Thyroid gland (tissue), 4 donors: ENCODE data around the gene MAGI3. TPM values are rescaled to one million over a fixed set of nuclear protein-coding genes. Genes with fewer than 3 reads are reported as not detected.

Experiments
- DNase-seq, 2 donors: peaks; one replicate each; pipeline ENCODE4 v3.0.0-alpha.2; 2019
- H3K27ac ChIP-seq, 3 donors: fragments of 200-600 bp; sonication (generic); 1 replicate in 2 of 3; 2 replicates in 1 of 3; pipeline ENCODE4 v1.5.1; 2016 to 2019; ENCODE audit warnings: mild to moderate bottlenecking in 1 of 3, moderate library complexity in 1 of 3
- H3K27me3 ChIP-seq: fragments of 200-600 bp; sonication (generic); one replicate; pipeline ENCODE4 v1.5.1; 2019
- H3K36me3 ChIP-seq, 2 donors: fragments of 200-600 bp; sonication (generic); one replicate each; pipeline ENCODE4 v1.5.1; 2016 to 2019
- H3K4me1 ChIP-seq, 2 donors: fragments of 200-600 bp; sonication (generic); one replicate each; pipeline ENCODE4 v1.5.1; 2017 to 2019
- H3K4me3 ChIP-seq, 3 donors: fragments of 200-600 bp; sonication (generic); replicated peaks in 1 of 3; 1 replicate in 2 of 3; 2 replicates in 1 of 3; pipeline ENCODE4 v1.5.1; 2016; ENCODE audit warnings: mild to moderate bottlenecking in 1 of 3
- H3K9me3 ChIP-seq: fragments of 200-600 bp; sonication (generic); one replicate; pipeline ENCODE4 v1.5.1; 2017
- CTCF ChIP-seq, 6 experiments: fragments of 200-600 bp in 3 of 6; fragments of 450-650 bp in 3 of 6; sonication (generic) in 3 of 6; IDR thresholded peaks; one replicate each; pipeline ENCODE4 v1.5.1; 2016 to 2019; ENCODE audit warnings: antibody characterized with exemption in 6 of 6, mild to moderate bottlenecking in 2 of 6, inconsistent platforms in 1 of 6, moderate library complexity in 1 of 6
- POLR2A ChIP-seq, 2 donors: fragments of 450-650 bp; IDR thresholded peaks; one replicate each; pipeline ENCODE4 v1.6.1; 2017; ENCODE audit warnings: antibody characterized with exemption in 2 of 2, mild to moderate bottlenecking in 2 of 2, moderate library complexity in 1 of 2
- WGBS, 2 donors: methylation state at CpG; one replicate each; pipeline ENCODE4 v1.1.5; 2017; 5-methylcytosine and 5-hydroxymethylcytosine counted together
- intact Hi-C: fragments of 100-400 bp; cut with DNase I; formaldehyde crosslinking; loops from one replicate; pipeline ENCODE4 v1.15.1; 2023
- total RNA-seq, 4 donors: library from RNA; depleted of rRNA; stranded (reverse); fragments of >200 nt; gene quantifications; one replicate each; pipeline ENCODE4 v1.2.3, GENCODE V29; 2016

MAGI3 gene
- total RNA-seq, 4 donors from 2014 or later = 52.9 to 91.0 (median 61.9) TPM

- TF ChIP-seq POLR2A (IDR thresholded peaks at IDR 0.05) = no peak
- TF ChIP-seq CTCF (IDR thresholded peaks at IDR 0.05) = no peak
- H3K9me3 ChIP-seq = no peaks in the 10 kb centered on the region
- intact Hi-C loops = no loop called here
- no peaks in the 10 kb centered on the region for H3K27me3 ChIP-seq
- H3K4me1 ChIP-seq = no peaks in the 10 kb centered on the region
- no peak for DNase-seq
- H3K27ac ChIP-seq = no peak overlapping the region
- 93 to 96% methylated on average over 3 of the region's 3 CpGs for WGBS, 2 donors
- H3K4me3 ChIP-seq = no peak overlapping the region
- H3K36me3 ChIP-seq = no peaks in the 10 kb centered on the region
Measured at GRCh38 chr1:113545210-113545609, 154.9 kb downstream of the MAGI3 start.

GRCh38 chr1:113545626-113546025 is 155.3 kb downstream of the MAGI3 start:
- WGBS, 2 donors = 80 to 89% methylated on average over 2 of the region's 2 CpGs

GRCh38 chr1:113551728-113552127 is 161.4 kb downstream of the MAGI3 start:
- H3K9me3 ChIP-seq = no peaks in the 10 kb centered on the region
- H3K4me3 ChIP-seq = no peak overlapping the region
- H3K27me3 ChIP-seq = no peaks in the 10 kb centered on the region
- intact Hi-C loops = no loop called here
- no peak for TF ChIP-seq POLR2A (IDR thresholded peaks at IDR 0.05)
- no peak for TF ChIP-seq CTCF (IDR thresholded peaks at IDR 0.05)
- H3K4me1 ChIP-seq = no peaks in the 10 kb centered on the region
- no peaks in the 10 kb centered on the region for H3K36me3 ChIP-seq
- no peak for DNase-seq
- H3K27ac ChIP-seq = no peak overlapping the region
- WGBS, 2 donors = 91 to 98% methylated on average over 1 of the region's 1 CpG

More at GRCh38 chr1:113545626-113546025, 155.3 kb downstream of the MAGI3 start:
- no peaks in the 10 kb centered on the region for H3K36me3 ChIP-seq
- no peak for TF ChIP-seq POLR2A (IDR thresholded peaks at IDR 0.05)
- no peak for TF ChIP-seq CTCF (IDR thresholded peaks at IDR 0.05)
- no peaks in the 10 kb centered on the region for H3K9me3 ChIP-seq
- H3K4me1 ChIP-seq = no peaks in the 10 kb centered on the region
- no peaks in the 10 kb centered on the region for H3K27me3 ChIP-seq
- intact Hi-C loops = no loop called here
- H3K27ac ChIP-seq = no peak overlapping the region
- no peak overlapping the region for H3K4me3 ChIP-seq
- DNase-seq = no peak

- H3K9me3 ChIP-seq = no peaks in the 10 kb centered on the region
- no peak for TF ChIP-seq POLR2A (IDR thresholded peaks at IDR 0.05)
- no peak for TF ChIP-seq CTCF (IDR thresholded peaks at IDR 0.05)
- no peaks in the 10 kb centered on the region for H3K27me3 ChIP-seq
- no peaks in the 10 kb centered on the region for H3K36me3 ChIP-seq
- intact Hi-C loops = no loop called here
- H3K4me3 ChIP-seq = no peak overlapping the region
- no peak for DNase-seq
- WGBS, 2 donors = 86 to 91% methylated on average over 1 of the region's 1 CpG
- no peaks in the 10 kb centered on the region for H3K4me1 ChIP-seq
- H3K27ac ChIP-seq = no peak overlapping the region
Measured at GRCh38 chr1:113552244-113552643, 161.9 kb downstream of the MAGI3 start.

GRCh38 chr1:113557187-113557586 is 166.9 kb downstream of the MAGI3 start:
- DNase-seq = no peak
- no peak overlapping the region for H3K27ac ChIP-seq
- WGBS, 2 donors = 100% methylated on average over 2 of the region's 2 CpGs; no CpG with 5 or more reads in 1 of the 2 donors
- no peaks in the 10 kb centered on the region for H3K36me3 ChIP-seq
- no peaks in the 10 kb centered on the region for H3K4me1 ChIP-seq
- intact Hi-C loops = no loop called here
- TF ChIP-seq POLR2A (IDR thresholded peaks at IDR 0.05) = no peak
- no peak for TF ChIP-seq CTCF (IDR thresholded peaks at IDR 0.05)
- no peaks in the 10 kb centered on the region for H3K9me3 ChIP-seq
- H3K27me3 ChIP-seq = no peaks in the 10 kb centered on the region
- H3K4me3 ChIP-seq = no peak overlapping the region
